RPMI8226 (cell line): ENCODE data around the gene ALG1L2.
"Not testable (repeated sequence)": the region's sequence is repeated elsewhere in the genome, so short reads cannot be mapped to it uniquely, and the experiment has no call there.

Experiments used
- DNase-seq: peaks from one replicate; pipeline ENCODE4 v3.0.0-alpha.2; 2015

ALG1L2 gene

DNA sequence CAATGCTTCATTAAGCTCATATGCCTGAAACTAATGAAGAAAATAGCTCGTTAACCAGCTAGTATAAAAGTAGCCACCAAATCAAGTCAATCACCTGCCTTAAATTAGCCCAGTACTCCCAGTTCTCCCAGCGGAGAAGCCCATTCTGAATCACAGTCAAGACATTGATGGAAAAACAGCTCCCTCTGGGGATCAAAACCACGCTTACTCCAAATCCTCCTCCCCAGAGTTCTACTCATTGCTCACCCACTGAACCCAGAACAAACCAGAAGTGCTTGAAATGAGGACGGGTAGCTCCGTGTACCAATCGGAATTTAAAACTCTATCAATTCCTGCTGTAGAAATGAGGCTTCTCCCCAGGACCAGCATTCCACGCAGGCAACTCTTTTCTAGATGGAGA is 54.7 kb downstream of the ALG1L2 start:
- not testable (repeated sequence) for DNase-seq

DNA sequence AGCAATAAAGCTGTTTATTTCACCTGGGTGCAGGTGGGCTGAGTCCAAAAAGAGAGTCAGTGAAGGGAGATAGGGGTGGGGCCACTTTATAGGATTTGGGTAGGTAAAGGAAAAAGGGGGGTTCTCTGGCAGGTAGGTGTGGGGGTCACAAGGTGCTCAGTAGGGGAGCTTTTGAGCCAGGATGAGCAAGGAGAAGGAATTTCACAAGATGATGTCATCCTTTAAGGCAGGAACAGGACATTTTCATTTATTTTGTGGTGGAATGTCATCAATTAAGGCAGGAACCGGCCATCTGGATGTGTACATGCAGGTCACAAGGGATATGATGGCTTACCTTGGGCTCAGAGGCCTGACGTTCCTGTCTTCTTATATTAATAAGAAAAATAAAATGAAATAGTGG is 56.1 kb downstream of the ALG1L2 start:
- DNase-seq, result not testable (repeated sequence)

DNA sequence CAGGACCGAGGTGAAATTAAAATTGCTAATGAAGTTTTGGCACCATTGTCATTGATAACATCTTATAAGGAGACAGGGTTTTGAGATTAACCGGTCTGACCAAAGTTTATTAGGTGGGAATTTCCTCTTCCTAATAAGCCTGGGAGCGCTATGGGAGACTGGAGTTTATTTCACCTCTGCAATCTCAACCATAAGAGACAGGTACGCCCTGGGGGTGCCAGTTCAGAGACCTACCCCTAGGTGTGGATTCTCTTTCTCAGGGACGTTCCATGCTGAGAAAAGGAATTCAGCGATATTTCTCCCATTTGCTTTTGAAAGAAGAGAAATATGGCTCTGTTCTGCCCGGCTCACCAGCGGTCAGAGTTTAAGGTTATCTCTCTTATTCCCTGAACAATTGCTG is 57.4 kb downstream of the ALG1L2 start:
- not testable (repeated sequence) for DNase-seq

DNA sequence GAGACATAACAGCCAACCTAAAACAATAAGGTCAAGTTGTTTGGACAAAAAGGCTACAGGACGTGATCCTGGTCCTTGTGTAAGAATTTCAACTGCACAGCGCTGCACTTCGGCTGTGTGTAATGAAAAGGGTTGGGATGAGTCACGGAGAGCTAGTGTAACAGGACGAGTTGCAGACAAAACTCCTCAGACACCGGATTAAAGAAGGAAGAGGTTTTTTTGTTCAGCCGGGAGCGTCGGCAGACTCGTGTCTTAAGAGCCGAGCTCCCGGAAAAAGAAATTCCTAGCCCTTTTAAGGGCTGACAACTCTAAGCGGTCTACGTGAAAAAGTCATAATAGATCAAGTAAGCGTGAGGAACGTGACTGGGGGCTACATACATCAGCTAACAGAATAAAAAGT is 59.1 kb downstream of the ALG1L2 start:
- not testable (repeated sequence) for DNase-seq

DNA sequence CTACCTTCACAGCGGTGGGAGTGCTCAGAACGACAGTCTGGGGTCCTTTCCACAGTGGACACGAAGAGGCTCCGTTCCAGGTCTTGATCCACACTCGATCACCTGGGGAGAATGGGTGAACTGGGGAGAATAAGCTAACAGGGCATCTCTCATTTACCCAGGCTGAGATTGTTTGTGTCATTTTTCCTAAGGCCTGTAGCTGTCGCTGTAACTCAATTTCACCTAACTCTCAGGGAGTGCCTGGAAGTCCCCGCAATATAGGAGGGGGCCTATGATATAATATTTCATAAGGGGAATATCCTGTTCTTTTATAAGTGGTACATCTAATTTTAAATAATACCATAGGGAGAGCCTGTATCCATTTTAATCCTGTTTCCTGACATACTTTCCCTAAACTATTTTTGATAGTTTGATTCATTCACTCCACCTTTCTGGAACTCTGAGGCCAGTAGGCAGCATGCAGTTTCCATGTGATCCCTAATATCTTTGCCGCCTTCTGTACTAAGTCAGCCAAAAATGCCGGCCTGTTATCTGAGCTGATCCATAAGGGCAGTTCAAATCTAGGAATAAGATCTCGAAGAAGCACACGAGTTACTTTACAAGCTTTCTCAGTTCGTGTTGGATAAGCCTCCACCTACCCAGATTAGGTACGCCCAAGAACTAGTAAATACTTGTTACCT is 62.2 kb downstream of the ALG1L2 start:
- peak; percentile 2 for DNase-seq

DNA sequence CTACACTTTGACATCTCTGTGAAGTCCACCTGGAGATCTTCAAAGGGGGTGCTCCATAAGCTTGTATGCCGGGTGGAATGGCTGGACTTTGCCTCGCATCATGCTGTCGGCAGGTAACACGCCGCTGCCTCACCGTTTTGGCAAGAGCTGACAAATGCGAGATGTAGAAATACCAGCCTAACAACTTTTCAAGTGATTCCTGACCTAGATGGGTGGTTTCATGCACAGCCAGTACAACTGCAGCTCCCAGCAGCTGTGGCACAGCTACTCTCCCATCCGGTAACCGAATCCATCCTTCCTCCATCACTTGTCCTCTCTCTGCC is 62.7 kb downstream of the ALG1L2 start:
- DNase-seq, result not testable (repeated sequence)

DNA sequence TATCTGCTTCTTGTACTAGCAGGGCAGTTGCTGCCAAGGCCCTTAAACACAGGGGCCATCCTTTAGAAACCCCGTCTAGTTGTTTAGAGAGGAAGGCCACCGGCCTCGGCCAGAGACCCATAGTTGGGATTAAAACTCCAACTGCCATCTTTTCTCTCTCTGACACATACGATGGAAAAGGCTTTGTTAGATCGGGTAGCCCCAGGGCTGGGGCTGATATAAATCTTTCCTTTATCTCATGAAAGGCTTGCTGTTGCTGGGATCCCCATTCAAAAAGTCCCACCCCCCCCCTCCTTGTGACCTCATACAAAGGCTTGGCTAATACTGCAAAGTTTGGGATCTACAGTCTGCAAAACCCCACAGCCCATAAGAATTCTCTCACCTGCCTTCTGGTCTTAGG is 63.8 kb downstream of the ALG1L2 start:
- not testable (repeated sequence) for DNase-seq

DNA sequence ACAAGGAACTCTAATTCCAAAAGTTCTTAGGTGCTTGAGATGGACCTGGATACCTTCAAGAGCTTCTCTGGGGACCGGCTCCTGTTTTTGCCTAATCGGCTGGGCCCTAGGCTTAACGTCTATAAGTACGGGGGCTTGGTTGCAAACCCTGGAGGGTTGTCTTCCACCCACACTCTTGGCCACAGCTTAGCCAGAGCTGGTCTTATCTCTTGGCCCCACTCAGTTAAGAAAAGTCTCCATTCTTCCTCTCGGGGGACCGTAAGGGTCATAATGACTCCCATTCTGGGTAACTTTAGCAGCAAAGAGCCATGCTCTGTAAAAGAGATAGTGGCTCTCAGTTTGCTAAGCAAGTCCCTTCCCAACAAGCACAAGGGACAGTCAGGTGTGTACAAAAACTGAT is 64.8 kb downstream of the ALG1L2 start:
- DNase-seq, result not testable (repeated sequence)
